Neural cell (in vitro differentiated cells): ENCODE measurements around the gene DRAM2.

Experiments used
- CTCF ChIP-seq: fragments of 450-650 bp; IDR thresholded peaks from 2 replicates; pipeline ENCODE4 v1.5.1; 2014; ENCODE audit warnings: antibody characterized with exemption, mild to moderate bottlenecking, moderate library complexity; ENCODE audit not compliant: poor library complexity, severe bottlenecking
- EP300 ChIP-seq: fragments of 450-650 bp; conservative IDR thresholded peaks from 2 replicates; pipeline ENCODE4 v1.6.1; 2014; ENCODE audit warnings: antibody characterized with exemption, mild to moderate bottlenecking, moderate library complexity; ENCODE audit not compliant: poor library complexity, severe bottlenecking
- EZH2 ChIP-seq: fragments of 200-600, 300-800 bp; shearing (Covaris generic), sonication (generic); IDR thresholded peaks from 2 replicates; pipeline ENCODE4 v1.6.1; 2014; ENCODE audit warnings: antibody characterized with exemption, low read length, borderline replicate concordance, mild to moderate bottlenecking; ENCODE audit not compliant: insufficient read depth, poor library complexity, severe bottlenecking
- MXI1 ChIP-seq: fragments of 450-650 bp; conservative IDR thresholded peaks from 2 replicates; pipeline ENCODE4 v1.6.1; 2014; ENCODE audit warnings: antibody characterized with exemption, mild to moderate bottlenecking; ENCODE audit not compliant: poor library complexity, severe bottlenecking
- POLR2AphosphoS5 ChIP-seq: IDR thresholded peaks from 2 replicates; pipeline ENCODE4 v1.6.1; 2012
- RAD21 ChIP-seq: fragments of 450-650 bp; conservative IDR thresholded peaks from 2 replicates; pipeline ENCODE4 v1.6.1; 2014; ENCODE audit warnings: antibody characterized with exemption, mild to moderate bottlenecking, moderate library complexity
- SMC3 ChIP-seq: fragments of 450-650 bp; conservative IDR thresholded peaks from 2 replicates; pipeline ENCODE4 v1.6.1; 2014; ENCODE audit warnings: antibody characterized with exemption, mild to moderate bottlenecking, moderate library complexity; ENCODE audit not compliant: poor library complexity
- TAF1 ChIP-seq: IDR thresholded peaks from 2 replicates; pipeline ENCODE4 v1.6.1; 2012; ENCODE audit warnings: low read depth
- TF ChIP-seq, protein P1 (sequence below): IDR thresholded peaks from 2 replicates; pipeline ENCODE4 v1.6.1; 2012; ENCODE audit warnings: borderline replicate concordance

DNA sequence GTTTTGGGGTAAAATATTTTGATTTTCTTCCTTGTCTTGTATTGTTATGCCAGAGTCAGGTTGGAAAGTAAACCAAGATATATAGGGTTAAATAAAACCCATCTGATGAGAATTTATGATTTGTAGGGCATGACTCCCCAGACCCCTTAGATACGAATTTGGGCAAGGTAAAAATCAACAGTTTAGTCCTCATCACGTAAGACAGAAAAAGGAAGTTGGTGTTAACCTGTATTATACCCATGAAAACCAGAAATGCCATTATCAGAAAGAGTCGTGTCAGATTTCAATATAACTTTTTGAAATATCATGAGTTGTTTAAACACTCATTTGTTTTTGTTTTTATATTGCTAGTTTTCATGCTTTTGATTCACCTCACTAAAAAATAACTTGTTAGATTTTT lies 11.9 kb upstream of the DRAM2 start:
- TF ChIP-seq CTCF, result no peak
- TF ChIP-seq POLR2AphosphoS5, result no peak
- no peak for TF ChIP-seq TAF1
- no peak for TF ChIP-seq EP300
- TF ChIP-seq RAD21, result no peak
- no peak for TF ChIP-seq EZH2
- TF ChIP-seq, protein P1, sequence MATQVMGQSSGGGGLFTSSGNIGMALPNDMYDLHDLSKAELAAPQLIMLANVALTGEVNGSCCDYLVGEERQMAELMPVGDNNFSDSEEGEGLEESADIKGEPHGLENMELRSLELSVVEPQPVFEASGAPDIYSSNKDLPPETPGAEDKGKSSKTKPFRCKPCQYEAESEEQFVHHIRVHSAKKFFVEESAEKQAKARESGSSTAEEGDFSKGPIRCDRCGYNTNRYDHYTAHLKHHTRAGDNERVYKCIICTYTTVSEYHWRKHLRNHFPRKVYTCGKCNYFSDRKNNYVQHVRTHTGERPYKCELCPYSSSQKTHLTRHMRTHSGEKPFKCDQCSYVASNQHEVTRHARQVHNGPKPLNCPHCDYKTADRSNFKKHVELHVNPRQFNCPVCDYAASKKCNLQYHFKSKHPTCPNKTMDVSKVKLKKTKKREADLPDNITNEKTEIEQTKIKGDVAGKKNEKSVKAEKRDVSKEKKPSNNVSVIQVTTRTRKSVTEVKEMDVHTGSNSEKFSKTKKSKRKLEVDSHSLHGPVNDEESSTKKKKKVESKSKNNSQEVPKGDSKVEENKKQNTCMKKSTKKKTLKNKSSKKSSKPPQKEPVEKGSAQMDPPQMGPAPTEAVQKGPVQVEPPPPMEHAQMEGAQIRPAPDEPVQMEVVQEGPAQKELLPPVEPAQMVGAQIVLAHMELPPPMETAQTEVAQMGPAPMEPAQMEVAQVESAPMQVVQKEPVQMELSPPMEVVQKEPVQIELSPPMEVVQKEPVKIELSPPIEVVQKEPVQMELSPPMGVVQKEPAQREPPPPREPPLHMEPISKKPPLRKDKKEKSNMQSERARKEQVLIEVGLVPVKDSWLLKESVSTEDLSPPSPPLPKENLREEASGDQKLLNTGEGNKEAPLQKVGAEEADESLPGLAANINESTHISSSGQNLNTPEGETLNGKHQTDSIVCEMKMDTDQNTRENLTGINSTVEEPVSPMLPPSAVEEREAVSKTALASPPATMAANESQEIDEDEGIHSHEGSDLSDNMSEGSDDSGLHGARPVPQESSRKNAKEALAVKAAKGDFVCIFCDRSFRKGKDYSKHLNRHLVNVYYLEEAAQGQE, result no peak
- TF ChIP-seq SMC3, result no peak
- no peak for TF ChIP-seq MXI1
